ENCODE measurements around the gene PHF5A.
"Not testable (repeated sequence)": the region's sequence is repeated elsewhere in the genome, so short reads cannot be mapped to it uniquely, and the experiment has no call there.

PHF5A gene

GRCh38 chr22:41488076-41488475 is 19.6 kb upstream of the PHF5A start:
- DNase-seq (ENCODE audit: low read depth) = no peak

- no peak for DNase-seq (ENCODE audit: low read depth)
Observed at GRCh38 chr22:41487037-41487935, 18.8 kb upstream of the PHF5A start.

- DNase-seq (ENCODE audit: low read depth) = no peak
Observed at GRCh38 chr22:41485033-41485432, 16.5 kb upstream of the PHF5A start.

GRCh38 chr22:41482319-41482935 is 13.9 kb upstream of the PHF5A start:
- no peak for DNase-seq (ENCODE audit: low read depth)

GRCh38 chr22:41481925-41482318 is 13.4 kb upstream of the PHF5A start:
- DNase-seq (ENCODE audit: low read depth) = no peak

- no peak for DNase-seq (ENCODE audit: low read depth)
Observed at GRCh38 chr22:41481131-41481830, 12.8 kb upstream of the PHF5A start.

- DNase-seq (ENCODE audit: low read depth) = no peak
Observed at GRCh38 chr22:41480397-41480735, 11.9 kb upstream of the PHF5A start.

- no peak for DNase-seq (ENCODE audit: low read depth)
Observed at GRCh38 chr22:41479671-41480396, 11.3 kb upstream of the PHF5A start.

- DNase-seq (ENCODE audit: low read depth) = no peak
Observed at GRCh38 chr22:41478891-41479521, 10.5 kb upstream of the PHF5A start.

- no peak for DNase-seq (ENCODE audit: low read depth)
Observed at GRCh38 chr22:41478473-41478872, 10.0 kb upstream of the PHF5A start.

GRCh38 chr22:41474872-41475451 is 6.5 kb upstream of the PHF5A start:
- no peak for DNase-seq (ENCODE audit: low read depth)

- DNase-seq (ENCODE audit: low read depth) = no peak
Observed at GRCh38 chr22:41471568-41471967, 3.1 kb upstream of the PHF5A start.

- no peak for DNase-seq (ENCODE audit: low read depth)
Observed at GRCh38 chr22:41470886-41471285, 2.4 kb upstream of the PHF5A start.

- DNase-seq (ENCODE audit: low read depth) = no peak
Observed at GRCh38 chr22:41469218-41469851, 843 bp upstream of the PHF5A start.

- no peak for DNase-seq (ENCODE audit: low read depth)
Observed at GRCh38 chr22:41461901-41462300, 6.6 kb downstream of the PHF5A start.

GRCh38 chr22:41460071-41460470 is 8.4 kb downstream of the PHF5A start:
- not testable (repeated sequence) for DNase-seq (ENCODE audit: low read depth)

GRCh38 chr22:41459431-41459830 is 9.1 kb downstream of the PHF5A start:
- no peak for DNase-seq (ENCODE audit: low read depth)

- no peak for DNase-seq (ENCODE audit: low read depth)
Observed at GRCh38 chr22:41458161-41458728, 10.2 kb downstream of the PHF5A start.

- peak; percentile 82 for DNase-seq (ENCODE audit: low read depth)
Observed at GRCh38 chr22:41448189-41448808, 20.2 kb downstream of the PHF5A start.

All from stimulated activated CD8-positive, alpha-beta memory T cell treated with anti-CD3 and anti-CD28 coated beads, Interleukin-12 subunit alpha, Interleukin-12 subunit beta, amount 100 ng/mL, for 1 hour (primary cell).